ENCODE results near the gene TMEM38B.

TMEM38B gene

DNA sequence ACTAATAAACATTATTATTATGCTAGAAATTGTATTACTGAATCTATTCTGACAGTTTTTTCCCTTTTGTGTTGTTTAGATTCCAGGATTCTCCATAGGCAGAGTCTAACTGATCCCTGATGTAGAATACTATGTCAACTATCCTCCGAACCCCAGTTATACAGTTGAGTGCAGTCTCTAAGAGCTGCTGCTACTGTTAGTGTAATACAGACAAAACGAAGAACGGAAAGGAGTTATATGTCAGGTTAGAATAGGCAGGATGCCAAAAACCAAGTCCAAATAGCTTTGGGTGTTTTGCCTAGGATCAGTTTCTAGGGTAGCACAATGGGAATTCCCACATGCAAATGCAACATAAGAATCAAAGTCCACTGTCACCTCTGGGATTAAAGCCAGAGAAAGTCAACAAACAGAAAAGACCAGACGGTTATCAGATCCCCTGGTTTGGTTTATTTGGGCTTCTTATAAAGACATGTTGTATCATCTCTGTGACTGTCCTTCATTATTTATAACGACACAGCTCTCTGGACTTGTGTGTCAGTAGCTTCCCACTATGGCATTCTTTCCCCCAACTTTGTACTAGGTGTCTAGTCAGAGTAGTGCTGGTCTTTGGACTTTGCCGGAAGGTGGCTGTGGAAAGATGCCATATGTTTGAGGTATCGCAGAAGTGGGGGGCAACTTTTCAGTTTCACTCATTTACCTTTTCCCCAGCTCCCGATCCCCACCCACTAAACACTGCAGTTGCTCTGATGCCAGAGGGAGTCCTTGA, 14.9 kb upstream of the TMEM38B start:
- DNase-seq (ENCODE audit: low read depth): no peak
- H3K4me3 ChIP-seq (ENCODE audit: low read depth, low read length): no peak overlapping the region
- in situ Hi-C loops (cut with HindIII; ENCODE audit: low sequenced_read_pairs): no loop called here
- TF ChIP-seq, protein P1, sequence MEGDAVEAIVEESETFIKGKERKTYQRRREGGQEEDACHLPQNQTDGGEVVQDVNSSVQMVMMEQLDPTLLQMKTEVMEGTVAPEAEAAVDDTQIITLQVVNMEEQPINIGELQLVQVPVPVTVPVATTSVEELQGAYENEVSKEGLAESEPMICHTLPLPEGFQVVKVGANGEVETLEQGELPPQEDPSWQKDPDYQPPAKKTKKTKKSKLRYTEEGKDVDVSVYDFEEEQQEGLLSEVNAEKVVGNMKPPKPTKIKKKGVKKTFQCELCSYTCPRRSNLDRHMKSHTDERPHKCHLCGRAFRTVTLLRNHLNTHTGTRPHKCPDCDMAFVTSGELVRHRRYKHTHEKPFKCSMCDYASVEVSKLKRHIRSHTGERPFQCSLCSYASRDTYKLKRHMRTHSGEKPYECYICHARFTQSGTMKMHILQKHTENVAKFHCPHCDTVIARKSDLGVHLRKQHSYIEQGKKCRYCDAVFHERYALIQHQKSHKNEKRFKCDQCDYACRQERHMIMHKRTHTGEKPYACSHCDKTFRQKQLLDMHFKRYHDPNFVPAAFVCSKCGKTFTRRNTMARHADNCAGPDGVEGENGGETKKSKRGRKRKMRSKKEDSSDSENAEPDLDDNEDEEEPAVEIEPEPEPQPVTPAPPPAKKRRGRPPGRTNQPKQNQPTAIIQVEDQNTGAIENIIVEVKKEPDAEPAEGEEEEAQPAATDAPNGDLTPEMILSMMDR (IDR thresholded peaks at IDR 0.05; ENCODE audit: low read depth, low read length, missing control alignments): no peak

DNA sequence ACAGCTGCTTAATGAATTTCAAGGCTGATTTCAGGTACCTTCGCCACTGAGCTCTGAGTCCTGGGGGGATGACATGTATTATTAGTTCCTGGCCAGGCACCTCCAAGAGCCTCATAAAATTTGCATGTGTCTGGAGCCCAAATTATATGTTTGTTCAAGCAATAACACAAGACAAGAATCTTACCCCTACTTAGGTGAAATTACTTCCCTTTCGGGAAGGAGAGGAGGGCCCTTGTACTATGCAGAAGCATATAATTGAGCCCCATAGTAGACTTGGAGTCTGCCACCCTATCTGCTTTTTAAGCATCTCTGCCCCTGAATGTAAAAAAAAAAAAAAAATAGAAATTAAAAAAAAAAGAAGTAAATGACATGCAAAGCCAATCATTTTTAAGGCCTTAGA, 13.0 kb upstream of the TMEM38B start:
- in situ Hi-C loops (cut with HindIII; ENCODE audit: low sequenced_read_pairs): no loop called here
- no peak overlapping the region for H3K4me3 ChIP-seq (ENCODE audit: low read depth, low read length)
- TF ChIP-seq, protein P1 (IDR thresholded peaks at IDR 0.05; ENCODE audit: low read depth, low read length, missing control alignments): no peak
- DNase-seq (ENCODE audit: low read depth): no peak

- in situ Hi-C loops (cut with HindIII; ENCODE audit: low sequenced_read_pairs): no loop called here
- TF ChIP-seq, protein P1 (IDR thresholded peaks at IDR 0.05; ENCODE audit: low read depth, low read length, missing control alignments): no peak
- DNase-seq (ENCODE audit: low read depth): no peak
Observed at GRCh38 chr9:105681724-105682123, 12.6 kb upstream of the TMEM38B start.

DNA sequence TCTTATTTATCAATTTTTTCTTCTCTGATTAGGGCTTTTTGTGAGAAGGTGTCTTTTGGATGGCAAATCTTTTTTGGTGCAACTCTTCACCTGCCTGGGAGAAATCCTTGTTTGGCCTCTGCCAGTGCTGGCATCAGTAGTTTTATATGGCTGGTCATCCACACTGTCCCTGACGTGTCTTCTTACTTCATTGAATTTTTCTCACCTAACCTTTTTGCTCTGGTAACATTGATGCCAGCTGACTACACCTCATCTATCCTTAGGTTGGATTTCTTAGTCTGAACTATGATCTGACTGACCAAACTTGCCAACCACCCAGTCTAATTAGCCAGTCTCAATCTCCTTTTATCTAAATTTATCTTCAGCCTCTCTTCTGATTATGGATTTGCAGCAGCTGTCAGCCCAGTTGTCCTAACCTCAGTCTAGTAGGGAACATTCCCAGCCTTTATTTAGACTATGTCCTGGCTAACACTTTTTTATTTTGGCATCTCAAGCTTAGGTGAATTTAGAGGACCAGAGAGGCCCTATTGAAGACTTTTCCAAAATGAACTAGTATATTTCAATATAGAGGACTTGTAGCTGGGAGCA, 10.6 kb upstream of the TMEM38B start:
- no peak for DNase-seq (ENCODE audit: low read depth)
- in situ Hi-C loops (cut with HindIII; ENCODE audit: low sequenced_read_pairs): no loop called here
- no peak overlapping the region for H3K4me3 ChIP-seq (ENCODE audit: low read depth, low read length)
- TF ChIP-seq, protein P1 (IDR thresholded peaks at IDR 0.05; ENCODE audit: low read depth, low read length, missing control alignments): no peak

More at GRCh38 chr9:105681724-105682123, 12.6 kb upstream of the TMEM38B start:
- no peak overlapping the region for H3K4me3 ChIP-seq (ENCODE audit: low read depth, low read length)

DNA sequence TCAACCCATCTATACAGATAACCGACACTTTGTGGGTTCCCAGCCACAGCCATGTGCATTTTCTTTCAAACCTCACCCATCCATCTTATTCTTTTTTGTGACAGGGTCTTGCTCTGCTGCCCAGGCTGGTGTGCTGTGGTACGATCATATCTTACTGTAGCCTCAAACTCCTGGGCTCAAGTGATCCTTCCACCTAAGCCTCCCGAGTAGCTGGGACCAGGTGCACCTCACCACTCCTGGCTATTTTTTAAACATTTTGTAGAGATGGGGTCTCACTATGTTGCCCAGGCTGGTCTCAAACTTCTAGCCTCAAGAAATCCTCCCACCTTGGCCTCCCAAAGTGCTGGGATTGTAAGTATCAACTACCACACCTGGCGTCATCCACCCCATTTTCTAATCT, 7.4 kb upstream of the TMEM38B start:
- H3K4me3 ChIP-seq (ENCODE audit: low read depth, low read length): no peak overlapping the region
- DNase-seq (ENCODE audit: low read depth): no peak
- TF ChIP-seq, protein P1 (IDR thresholded peaks at IDR 0.05; ENCODE audit: low read depth, low read length, missing control alignments): no peak
- in situ Hi-C loops (cut with HindIII; ENCODE audit: low sequenced_read_pairs): no loop called here

GRCh38 chr9:105690742-105691141, 3.6 kb upstream of the TMEM38B start:
- no peak for DNase-seq (ENCODE audit: low read depth)
- TF ChIP-seq, protein P1 (IDR thresholded peaks at IDR 0.05; ENCODE audit: low read depth, low read length, missing control alignments): peak; percentile 67
- in situ Hi-C loops (cut with HindIII; ENCODE audit: low sequenced_read_pairs): no loop called here

More at GRCh38 chr9:105690742-105691141, 3.6 kb upstream of the TMEM38B start:
- H3K4me3 ChIP-seq (ENCODE audit: low read depth, low read length): no peak overlapping the region

All from astrocyte of the cerebellum (primary cell).